Neural crest cell (in vitro differentiated cells): ENCODE results near the gene NFKBIE. TPM values are rescaled to one million over a fixed set of nuclear protein-coding genes. Genes with fewer than 3 reads are reported as not detected.

ENCODE experiments used
- DNase-seq: peaks from one replicate; pipeline ENCODE4 v3.0.0; 2021; ENCODE audit warnings: low read depth, mixed read lengths, low spot score
- H3K27ac Mint-ChIP-seq: one replicate; pipeline ENCODE4 v1.8.0; 2021; ENCODE audit warnings: mild to moderate bottlenecking, mixed read lengths; ENCODE audit not compliant: unreplicated experiment
- H3K27me3 Mint-ChIP-seq: 2 replicates; pipeline ENCODE4 v1.8.0; 2021; ENCODE audit warnings: low read depth, mild to moderate bottlenecking, mixed read lengths
- H3K36me3 Mint-ChIP-seq: 2 replicates; pipeline ENCODE4 v1.8.0; 2021; ENCODE audit warnings: low read depth, mild to moderate bottlenecking, mixed read lengths
- H3K4me1 Mint-ChIP-seq: 2 replicates; pipeline ENCODE4 v1.8.0; 2021; ENCODE audit warnings: mixed read lengths
- H3K4me3 Mint-ChIP-seq: one replicate; pipeline ENCODE4 v1.8.0; 2021; ENCODE audit warnings: mild to moderate bottlenecking, mixed read lengths
- H3K9me3 Mint-ChIP-seq: 2 replicates; pipeline ENCODE4 v1.8.0; 2021; ENCODE audit warnings: mixed read lengths
- total RNA-seq: library from RNA; stranded (reverse); gene quantifications from 2 replicates; pipeline ENCODE4 v1.2.1, GENCODE V29; 2021
- TF ChIP-seq, protein P1 (sequence below): fragments of 200-600 bp; sonication (generic); conservative IDR thresholded peaks from 2 replicates; pipeline ENCODE4 v1.5.0; 2021; ENCODE audit warnings: antibody characterized with exemption, mild to moderate bottlenecking

Gene NFKBIE
- total RNA-seq, 1 donor from 2014 or later: 20.2 TPM

DNA sequence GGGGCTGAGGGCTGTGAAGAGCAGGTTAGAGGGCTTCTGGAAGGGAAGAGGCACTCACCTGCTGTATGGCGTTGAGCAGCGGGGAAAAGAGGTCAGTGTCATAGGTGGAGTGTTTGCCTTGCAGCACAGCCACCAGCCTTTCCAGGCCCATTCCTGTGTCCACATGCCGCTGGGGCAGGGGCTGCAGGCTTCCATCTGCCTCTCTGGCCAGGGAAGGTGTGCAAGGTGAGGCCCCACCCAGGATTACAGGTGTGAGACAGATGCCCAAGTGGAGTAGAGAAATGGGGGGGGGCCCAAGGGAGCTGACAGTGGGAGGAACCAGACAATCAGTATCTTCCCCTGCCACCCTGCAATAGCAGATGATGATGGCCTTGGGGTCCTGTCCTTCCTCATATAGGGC lies 44.9 kb upstream of the NFKBIE start:
- H3K4me3 Mint-ChIP-seq: peak overlapping the region; percentile 60
- H3K36me3 Mint-ChIP-seq: peaks cover 16% of the 10 kb centered on the region
- TF ChIP-seq, protein P1, sequence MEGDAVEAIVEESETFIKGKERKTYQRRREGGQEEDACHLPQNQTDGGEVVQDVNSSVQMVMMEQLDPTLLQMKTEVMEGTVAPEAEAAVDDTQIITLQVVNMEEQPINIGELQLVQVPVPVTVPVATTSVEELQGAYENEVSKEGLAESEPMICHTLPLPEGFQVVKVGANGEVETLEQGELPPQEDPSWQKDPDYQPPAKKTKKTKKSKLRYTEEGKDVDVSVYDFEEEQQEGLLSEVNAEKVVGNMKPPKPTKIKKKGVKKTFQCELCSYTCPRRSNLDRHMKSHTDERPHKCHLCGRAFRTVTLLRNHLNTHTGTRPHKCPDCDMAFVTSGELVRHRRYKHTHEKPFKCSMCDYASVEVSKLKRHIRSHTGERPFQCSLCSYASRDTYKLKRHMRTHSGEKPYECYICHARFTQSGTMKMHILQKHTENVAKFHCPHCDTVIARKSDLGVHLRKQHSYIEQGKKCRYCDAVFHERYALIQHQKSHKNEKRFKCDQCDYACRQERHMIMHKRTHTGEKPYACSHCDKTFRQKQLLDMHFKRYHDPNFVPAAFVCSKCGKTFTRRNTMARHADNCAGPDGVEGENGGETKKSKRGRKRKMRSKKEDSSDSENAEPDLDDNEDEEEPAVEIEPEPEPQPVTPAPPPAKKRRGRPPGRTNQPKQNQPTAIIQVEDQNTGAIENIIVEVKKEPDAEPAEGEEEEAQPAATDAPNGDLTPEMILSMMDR: no peak
- no peak overlapping the region for H3K27ac Mint-ChIP-seq
- no peaks in the 10 kb centered on the region for H3K9me3 Mint-ChIP-seq
- no peaks in the 10 kb centered on the region for H3K27me3 Mint-ChIP-seq
- DNase-seq: no peak
- H3K4me1 Mint-ChIP-seq: peaks cover 15% of the 10 kb centered on the region

DNA sequence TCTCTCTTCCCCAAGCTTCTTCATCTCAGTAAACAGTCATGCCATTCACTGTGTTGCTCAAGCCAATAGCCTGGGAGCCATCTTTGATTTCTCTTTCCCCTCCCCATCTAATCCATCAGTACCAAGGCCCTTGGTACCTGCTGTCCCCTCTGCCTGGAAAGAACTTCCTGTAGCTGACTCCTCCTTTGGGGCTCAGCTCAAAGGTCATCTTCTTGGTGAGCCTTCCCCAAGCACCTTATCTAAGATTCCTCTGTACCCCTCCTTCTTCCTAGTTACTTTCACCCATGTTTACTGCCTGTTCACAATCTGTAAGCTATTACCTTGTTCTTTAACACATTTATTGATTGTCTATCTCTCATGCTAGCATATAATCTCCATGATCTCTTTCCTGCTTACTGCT lies 44.3 kb upstream of the NFKBIE start:
- TF ChIP-seq, protein P1: no peak
- H3K4me1 Mint-ChIP-seq: peaks cover 15% of the 10 kb centered on the region
- H3K4me3 Mint-ChIP-seq: peak overlapping the region; percentile 60
- peak overlapping the region; percentile 1 for H3K27ac Mint-ChIP-seq
- DNase-seq: no peak
- H3K9me3 Mint-ChIP-seq: no peaks in the 10 kb centered on the region
- no peaks in the 10 kb centered on the region for H3K27me3 Mint-ChIP-seq
- H3K36me3 Mint-ChIP-seq: peaks cover 16% of the 10 kb centered on the region

DNA sequence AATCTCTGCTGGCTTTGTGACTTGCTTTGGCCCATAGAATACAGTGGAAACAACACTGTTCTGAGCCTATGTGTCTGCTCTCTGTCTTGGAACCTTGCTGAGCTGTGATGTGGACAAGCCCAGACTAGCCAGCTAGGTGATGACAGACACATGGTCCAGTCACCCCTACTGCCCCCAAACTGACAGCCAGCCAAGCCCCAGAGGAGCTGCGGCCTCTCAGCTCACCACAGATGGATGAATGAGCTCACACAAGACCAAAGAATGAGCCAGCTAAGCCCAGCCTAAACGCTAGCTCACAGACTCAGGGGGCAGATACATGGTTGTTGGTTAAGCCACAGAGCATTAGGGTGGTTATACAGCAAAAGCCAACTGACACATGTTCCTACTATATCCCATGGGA lies 43.7 kb upstream of the NFKBIE start:
- Mint-ChIP-seq H3K27me3 (no peaks in the 10 kb centered on the region), H3K4me1 (peaks cover 15% of the 10 kb centered on the region), H3K36me3 (peaks cover 16% of the 10 kb centered on the region), H3K4me3 (peak overlapping the region; percentile 59), H3K27ac (no peak overlapping the region), H3K9me3 (no peaks in the 10 kb centered on the region)
- DNase-seq: no peak
- TF ChIP-seq, protein P1: no peak

DNA sequence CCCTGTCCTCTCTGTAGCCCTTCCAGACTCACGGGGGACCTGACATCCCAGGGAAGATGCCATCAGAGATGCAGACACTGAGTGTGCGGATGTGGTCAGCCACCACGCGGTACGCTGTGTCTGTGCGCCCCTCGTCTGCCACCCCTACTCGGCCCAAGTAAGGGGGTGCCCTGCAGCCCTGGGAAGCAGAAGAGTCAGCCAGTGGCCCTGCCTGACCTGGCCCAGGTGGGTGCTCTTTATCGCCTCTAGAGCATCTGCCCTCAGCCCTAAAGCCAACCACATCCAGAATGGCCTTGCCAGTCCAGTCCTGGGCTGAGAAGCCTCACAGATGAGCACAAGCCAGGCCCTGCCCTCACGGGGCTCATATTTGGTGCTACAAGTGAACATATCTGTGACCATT lies 41.9 kb upstream of the NFKBIE start:
- Mint-ChIP-seq H3K27ac (no peak overlapping the region), H3K4me3 (no peak overlapping the region), H3K36me3 (peaks cover 16% of the 10 kb centered on the region), H3K9me3 (no peaks in the 10 kb centered on the region), H3K4me1 (peaks cover 8% of the 10 kb centered on the region), H3K27me3 (no peaks in the 10 kb centered on the region)
- TF ChIP-seq, protein P1: no peak
- DNase-seq: no peak

DNA sequence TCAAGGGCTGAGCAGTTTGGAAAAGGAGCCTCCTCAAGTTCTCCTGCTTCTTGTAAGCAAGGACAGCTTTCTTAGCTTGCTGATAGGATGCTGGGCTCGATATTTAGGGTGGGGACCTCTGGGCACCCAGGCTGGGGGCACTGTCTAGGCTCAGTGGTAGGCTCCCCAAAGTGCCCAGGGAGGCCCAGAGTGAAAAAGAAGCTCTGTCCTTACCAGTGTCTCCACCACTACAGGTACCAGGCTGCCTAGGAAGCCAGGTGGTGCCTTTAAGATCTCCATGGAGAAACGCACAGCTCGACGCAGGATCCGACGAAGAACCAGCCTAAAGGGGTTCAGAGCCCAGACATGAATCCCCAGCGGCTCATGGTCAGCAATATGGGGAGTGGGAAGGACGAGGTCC lies 41.4 kb upstream of the NFKBIE start:
- H3K36me3 Mint-ChIP-seq: peaks cover 16% of the 10 kb centered on the region
- no peak overlapping the region for H3K27ac Mint-ChIP-seq
- H3K27me3 Mint-ChIP-seq: no peaks in the 10 kb centered on the region
- TF ChIP-seq, protein P1: no peak
- peaks cover 3% of the 10 kb centered on the region for H3K4me1 Mint-ChIP-seq
- no peaks in the 10 kb centered on the region for H3K9me3 Mint-ChIP-seq
- H3K4me3 Mint-ChIP-seq: no peak overlapping the region
- no peak for DNase-seq

DNA sequence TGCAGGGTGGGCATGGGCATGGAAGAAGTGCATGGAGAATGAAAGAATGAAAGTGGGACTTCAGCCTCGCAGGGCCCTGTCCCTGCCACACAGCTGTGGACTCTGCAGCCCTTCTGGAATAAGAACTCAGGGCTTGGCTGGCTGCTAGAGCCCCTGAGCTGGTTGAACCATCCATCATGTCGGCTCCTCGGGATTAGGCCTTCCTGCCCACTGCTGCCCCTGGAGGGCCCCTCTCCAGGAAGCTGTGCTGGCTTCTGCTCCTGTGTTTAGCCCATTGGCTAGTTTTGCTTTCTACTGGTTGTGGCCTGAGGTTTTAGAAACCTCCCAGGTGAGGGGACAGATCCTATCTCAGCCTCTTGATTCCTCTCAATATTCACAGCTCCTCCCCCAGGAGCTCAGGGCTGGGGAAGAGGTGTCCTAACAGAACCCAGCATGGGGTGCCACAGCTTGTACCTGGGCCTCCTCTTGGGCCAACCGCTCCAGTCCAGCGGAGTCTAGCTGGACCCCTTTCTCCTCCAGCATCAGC lies 39.9 kb upstream of the NFKBIE start:
- H3K27ac Mint-ChIP-seq: peak overlapping the region; percentile 75
- peaks cover 21% of the 10 kb centered on the region for H3K36me3 Mint-ChIP-seq
- no peaks in the 10 kb centered on the region for H3K4me1 Mint-ChIP-seq
- H3K27me3 Mint-ChIP-seq: no peaks in the 10 kb centered on the region
- H3K4me3 Mint-ChIP-seq: no peak overlapping the region
- no peak for DNase-seq
- H3K9me3 Mint-ChIP-seq: no peaks in the 10 kb centered on the region
- TF ChIP-seq, protein P1: no peak
